Heart left ventricle (tissue), 13 donors: ENCODE results near the gene SPATC1L.

Experiments used
- CTCF ChIP-seq, 12 donors: fragments of 200-600 bp; sonication (generic) in 4 of 12; IDR thresholded peaks; one replicate each; pipeline versions ENCODE4 v1.5.0 to v1.8.0; 2018 to 2022; ENCODE audit warnings: antibody characterized with exemption in 12 of 12, mild to moderate bottlenecking in 5 of 12
- POLR2A ChIP-seq, 2 donors: fragments of 450-650 bp; IDR thresholded peaks; one replicate each; pipeline ENCODE4 v1.6.1; 2017; ENCODE audit warnings: antibody characterized with exemption in 2 of 2, mild to moderate bottlenecking in 2 of 2, moderate library complexity in 2 of 2
- donor health status: ischemic (EF 13 %, LVEDD 7.1; RV severe dilation, severe dysfunction).
- donor health status: DM: no; HTN: yes; CAD: no.
- donor health status: DM: no; HTN: no; CAD: no.
- donor health status: ischemic (EF 25% LVEDD 6.9; RV normal size, moderate dysfunction).
- donor health status: ischemic (EF 25% LVEDD 5.7; RV mildly dilated, moderate dysfunction).
- donor health status: ischemic (EF 35%, LVEDD 5.7; RV mildly dilated, moderate dysfunction).
- donor health status: nonischemic (EF 11% LVEDD 7.7; RV severe dilation, severe dysfunction).
- donor health status: DM: yes; HTN: yes; CAD: no.
- donor health status: PGD.
- donor health status: ischemic (EF 29% LVEDD 5.4; RV normal size, mild dysfunction).
- donor health status: nonischemic (EF 23%, LVEDD 6.1; RV moderate dilation, normal function).

GRCh38 chr21:46126309-46127238 is 57.7 kb downstream of the SPATC1L start:
- no peak for TF ChIP-seq CTCF (IDR thresholded peaks at IDR 0.05)
- TF ChIP-seq POLR2A (IDR thresholded peaks at IDR 0.05), result no peak
